HCEC 1CT (cell line): ENCODE measurements around the gene ETS1.
"Not testable (repeated sequence)": the region's sequence is repeated elsewhere in the genome, so short reads cannot be mapped to it uniquely, and the experiment has no call there.

Source experiments
- DNase-seq: peaks from one replicate; pipeline ENCODE4 v3.0.0-alpha.2; 2017

The ETS1 gene

GRCh38 chr11:128456566-128457268, 130.6 kb downstream of the ETS1 start:
- no peak for DNase-seq

- no peak for DNase-seq
These were observed 131.6 kb downstream of the ETS1 start for GRCh38 chr11:128455766-128456165.

DNA sequence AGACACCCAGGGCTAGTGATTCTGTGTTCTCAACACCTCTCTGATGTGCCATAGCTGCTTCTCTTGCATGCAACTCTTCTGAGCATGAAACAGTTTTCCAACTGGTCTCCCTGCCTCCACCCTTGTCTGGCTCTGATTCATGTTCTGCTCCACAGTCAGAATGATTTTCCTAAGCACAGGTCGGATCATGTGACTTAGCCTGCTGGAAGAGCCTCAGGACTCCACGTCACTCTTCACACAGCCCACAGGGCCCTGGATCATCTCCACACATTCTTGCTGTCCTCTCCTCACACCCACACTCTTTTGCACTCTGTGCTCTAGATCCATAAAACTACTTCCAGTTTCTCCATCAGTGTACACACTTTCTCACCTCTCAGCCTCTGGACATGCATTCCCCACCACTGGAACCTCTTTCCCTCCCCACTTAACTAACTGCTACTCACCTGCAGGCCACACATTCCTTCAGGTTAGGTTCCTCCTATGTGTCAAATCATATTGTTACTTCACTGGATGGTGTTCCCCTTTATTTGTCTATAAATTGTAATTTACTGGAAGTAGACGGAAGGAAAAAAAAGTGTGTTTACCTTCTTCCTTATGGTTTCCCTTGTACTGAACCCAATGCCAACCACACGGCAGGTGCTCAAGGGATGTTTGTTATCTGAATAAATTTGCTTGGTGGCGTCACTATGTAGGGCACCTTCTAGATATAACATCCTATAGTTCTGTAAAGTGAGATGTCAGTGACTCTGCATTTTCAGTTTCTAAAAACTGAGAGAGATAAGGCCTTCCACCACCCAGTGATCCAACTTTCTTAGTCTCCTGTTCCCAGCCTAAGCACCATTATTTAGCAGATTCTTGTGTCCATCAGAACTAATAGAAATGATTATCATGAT, 133.7 kb downstream of the ETS1 start:
- peak; percentile 95 for DNase-seq

GRCh38 chr11:128451652-128452470, 135.5 kb downstream of the ETS1 start:
- no peak for DNase-seq

DNA sequence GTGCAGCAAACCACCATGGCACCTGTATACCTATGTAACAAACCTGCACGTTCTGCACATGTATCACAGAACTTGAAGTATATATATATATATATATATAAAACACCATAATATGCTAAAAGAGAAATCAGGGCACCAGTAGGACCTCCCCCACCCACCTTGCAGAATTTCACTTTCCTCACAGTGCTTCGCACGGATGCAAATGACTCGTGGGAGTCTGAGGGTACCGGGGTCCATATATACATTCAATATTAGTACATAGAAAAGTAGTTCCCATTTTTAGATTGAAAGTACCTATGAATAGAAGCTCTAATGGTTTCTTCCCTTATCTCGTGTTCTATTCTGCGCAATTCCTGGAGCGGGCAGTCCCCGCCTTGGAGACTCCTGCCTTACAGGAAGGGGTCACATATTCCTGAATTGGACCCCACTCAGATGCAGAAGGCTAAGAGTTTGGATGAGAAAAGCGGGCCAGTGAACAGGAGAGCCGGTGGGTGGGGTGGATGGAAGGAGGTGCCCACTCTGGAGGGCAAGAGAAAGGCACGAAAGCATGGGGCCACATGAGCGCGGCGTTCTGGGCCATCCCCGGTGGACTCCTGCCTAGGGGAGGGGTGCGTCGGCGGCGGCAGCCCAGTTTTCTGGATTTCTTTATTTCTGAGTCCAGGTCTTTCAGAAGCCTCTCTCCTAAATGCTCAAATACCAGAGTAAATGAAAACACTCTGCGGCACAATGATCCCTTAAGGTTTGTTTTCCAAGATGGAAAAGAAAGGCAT, 136.3 kb downstream of the ETS1 start:
- no peak for DNase-seq

- DNase-seq = not testable (repeated sequence)
These were observed 136.9 kb downstream of the ETS1 start for GRCh38 chr11:128450425-128450824.

GRCh38 chr11:128448981-128449713, 138.2 kb downstream of the ETS1 start:
- no peak for DNase-seq

GRCh38 chr11:128448200-128448886, 139.0 kb downstream of the ETS1 start:
- DNase-seq = peak; percentile 60

GRCh38 chr11:128447233-128447632, 140.1 kb downstream of the ETS1 start:
- DNase-seq = no peak

DNA sequence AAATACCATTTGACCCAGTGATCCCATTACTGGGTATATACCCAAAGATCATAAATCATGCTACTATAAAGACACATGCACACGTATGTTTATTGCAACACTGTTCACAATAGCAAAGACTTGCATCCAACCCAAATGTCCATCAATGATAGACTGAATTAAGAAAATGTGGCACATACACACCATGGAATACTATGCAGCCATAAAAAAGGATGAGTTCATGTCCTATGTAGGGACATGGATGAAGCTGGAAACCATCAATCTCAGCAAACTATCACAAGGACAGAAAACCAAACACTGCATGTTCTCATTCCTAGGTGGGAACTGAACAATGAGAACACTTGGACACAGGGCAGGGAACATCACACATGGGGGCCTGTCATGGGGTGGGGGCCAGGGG, 141.4 kb downstream of the ETS1 start:
- DNase-seq = not testable (repeated sequence)

- DNase-seq = no peak
These were observed 150.2 kb downstream of the ETS1 start for GRCh38 chr11:128437136-128437535.

DNA sequence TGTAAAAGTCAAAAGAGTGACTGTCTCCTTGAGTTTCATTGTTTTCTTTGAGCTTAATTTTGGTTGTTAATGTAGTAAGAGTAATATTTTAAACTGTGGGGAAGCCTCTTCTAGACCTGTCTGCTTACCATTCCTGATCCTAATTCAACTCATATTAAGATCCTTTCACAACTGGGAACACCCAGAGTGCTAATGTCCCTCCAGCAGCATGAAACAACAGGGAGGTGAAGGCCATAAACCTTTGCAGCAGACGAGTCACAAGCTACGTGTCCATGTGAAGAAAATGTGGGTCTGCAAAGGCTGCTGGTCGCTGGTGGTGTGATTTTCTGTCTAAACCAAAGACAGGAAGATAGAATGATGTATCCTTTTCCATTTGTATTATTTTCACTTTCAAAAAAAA, 152.5 kb downstream of the ETS1 start:
- DNase-seq = no peak

GRCh38 chr11:128434411-128434810, 152.9 kb downstream of the ETS1 start:
- DNase-seq = no peak

- DNase-seq = no peak
These were observed 154.4 kb downstream of the ETS1 start for GRCh38 chr11:128432926-128433325.

DNA sequence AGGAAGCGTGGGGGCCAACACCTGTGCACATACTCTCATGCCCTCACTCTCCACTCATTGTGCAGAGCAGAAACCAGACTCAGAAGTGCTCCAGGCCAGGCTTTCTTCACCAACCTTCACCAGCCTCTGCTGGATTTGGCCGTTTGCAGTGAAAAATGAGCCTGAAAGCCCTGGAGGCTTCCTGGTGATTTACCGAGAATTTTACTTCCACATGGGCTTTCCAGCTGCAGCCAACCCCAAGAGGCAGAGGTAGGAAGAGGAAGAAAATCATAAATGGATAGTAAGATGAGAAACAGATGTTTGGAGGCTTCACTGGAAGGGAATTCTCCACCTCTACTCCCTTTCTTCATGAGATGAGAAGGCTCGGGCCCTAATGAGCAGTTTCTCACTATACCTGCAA, 155.4 kb downstream of the ETS1 start:
- no peak for DNase-seq

DNA sequence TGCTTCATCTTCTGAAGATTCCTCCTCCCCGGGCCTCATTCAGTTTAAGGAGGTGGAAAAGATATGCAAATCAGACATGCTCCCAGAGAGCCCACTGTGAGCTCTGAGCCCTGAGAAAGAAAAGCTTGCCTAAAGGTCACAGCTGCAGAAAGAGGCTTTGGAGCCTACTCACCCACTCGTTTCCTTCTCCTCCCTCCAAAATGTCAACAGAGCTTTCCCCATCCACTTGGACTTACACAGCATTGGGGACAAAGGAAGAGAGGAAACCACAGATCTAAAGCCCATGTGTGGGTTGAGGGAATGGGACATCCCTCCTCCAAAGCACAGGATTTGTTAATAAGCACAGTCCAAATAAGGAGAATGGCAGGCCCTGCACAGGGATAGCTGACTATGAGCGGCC, 158.4 kb downstream of the ETS1 start:
- DNase-seq = no peak

DNA sequence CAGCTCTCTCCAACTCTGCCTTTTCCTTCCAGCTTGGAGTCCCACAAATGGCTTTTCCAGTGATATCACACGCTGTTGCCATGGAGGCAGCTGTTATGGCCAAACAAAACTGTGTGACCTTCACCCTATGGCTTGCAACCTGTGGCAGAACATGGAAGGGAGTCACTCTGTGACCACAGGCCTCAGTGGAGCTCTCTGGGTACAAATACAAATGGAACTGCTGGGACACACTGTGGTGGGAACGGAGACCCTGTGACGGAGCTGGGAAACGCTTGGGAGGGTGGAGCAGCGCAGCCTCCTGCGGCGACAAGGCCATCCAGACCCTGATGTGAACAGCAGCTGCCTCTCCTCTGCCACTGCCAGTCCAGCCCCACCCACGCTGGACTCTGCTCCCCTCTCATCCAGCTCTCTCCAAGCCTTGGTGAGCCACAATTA, 162.5 kb downstream of the ETS1 start:
- no peak for DNase-seq

- no peak for DNase-seq
These were observed 163.1 kb downstream of the ETS1 start for GRCh38 chr11:128424271-128424711.

GRCh38 chr11:128422576-128423370, 164.6 kb downstream of the ETS1 start:
- no peak for DNase-seq
